Ovary (tissue), 9 donors: ENCODE measurements around the gene TK2. TPM values are rescaled to one million over a fixed set of nuclear protein-coding genes. Genes with fewer than 3 reads are reported as not detected.

Experiments
- DNase-seq, 5 donors: peaks; one replicate each; pipeline ENCODE4 v3.0.0-alpha.2; 2019 to 2020
- H3K27ac ChIP-seq, 2 donors: fragments of 200-600 bp; one replicate each; pipeline versions ENCODE4 v1.5.1 to v1.8.0; 2019 to 2022
- H3K27me3 ChIP-seq: fragments of 200-600 bp; one replicate; pipeline ENCODE4 v1.8.0; 2022
- H3K36me3 ChIP-seq: fragments of 200-600 bp; sonication (generic); one replicate; pipeline ENCODE4 v1.5.1; 2019
- H3K4me1 ChIP-seq: one replicate; pipeline ENCODE4 v1.8.1; 2013; ENCODE audit warnings: mild to moderate bottlenecking, moderate library complexity; ENCODE audit not compliant: insufficient read depth
- H3K4me3 ChIP-seq: fragments of 200-600 bp; sonication (generic); one replicate; pipeline ENCODE4 v1.5.1; 2017
- H3K9me3 ChIP-seq, 2 donors: fragments of 200-600 bp in 1 of 2; sonication (generic) in 1 of 2; one replicate each; pipeline versions ENCODE4 v1.5.1 to v1.8.1; 2013 to 2019; ENCODE audit warnings: mild to moderate bottlenecking in 1 of 2, moderate library complexity in 1 of 2
- EP300 ChIP-seq: sonication (generic); formaldehyde crosslinking; IDR thresholded peaks from one replicate; pipeline ENCODE4 v1.6.1; 2017; ENCODE audit warnings: antibody characterized with exemption
- POLR2A ChIP-seq: fragments of 450-650 bp; IDR thresholded peaks from one replicate; pipeline ENCODE4 v1.6.1; 2017; ENCODE audit warnings: antibody characterized with exemption, mild to moderate bottlenecking, moderate library complexity
- WGBS, 3 donors: extraction: QIAGEN DNeasy Blood & Tissue Kit in 1 of 3; methylation state at CpG; one replicate each; pipeline versions ENCODE4 v1.1.5 to v1.1.7; 2013 to 2017; 5-methylcytosine and 5-hydroxymethylcytosine counted together
- intact Hi-C, 4 donors: fragments of 100-400 bp; cut with DNase I; formaldehyde crosslinking; loops; one replicate each; pipeline versions ENCODE4 v1.11.0 to v1.15.1; 2022 to 2023
- polyA plus RNA-seq, 2 donors: library from polyadenylated mRNA; stranded (reverse); fragments of 200-250 nt in 1 of 2; fragments of 350-450 nt in 1 of 2; fragmentation: Illumina TruSeq in 1 of 2; extraction: RNeasy Lipid Tissue Mini Kit (QIAGEN cat#74804) in 1 of 2; gene quantifications; one replicate each; pipeline ENCODE4 v1.2.3, GENCODE V29; 2013 to 2014
- total RNA-seq, 7 donors: library from RNA; depleted of rRNA in 2 of 7; stranded (reverse); fragments of >200 nt in 2 of 7; fragmentation: NEBNext Ultra II Directional in 3 of 7; extraction: Animal tissue kit (Norgen Biotek cat#: 25700) in 3 of 7; gene quantifications; one replicate each; pipeline versions ENCODE4 v1.1.0 to v1.2.4, GENCODE V29; 2016 to 2023
- TF ChIP-seq, protein P1 (sequence below), 3 donors: fragments of 450-650 bp in 2 of 3; fragments of 200-600 bp in 1 of 3; IDR thresholded peaks; one replicate each; pipeline versions ENCODE4 v1.5.1 to v1.8.0; 2016 to 2022; ENCODE audit warnings: antibody characterized with exemption in 3 of 3, mild to moderate bottlenecking in 1 of 3
- donor health status: DM: no; HTN: no; CAD: no; lungs with moderate emphysema.
- donor health status: DM: no; HTN: no; CAD: no.
- donor health status: Bipolar disorder and iron deficiency.
- donor health status: DM: yes; HTN: yes; CAD: no.
- donor health status: DM: no; HTN: no; CAD: no.
- donor health status: DM: yes; HTN: yes; CAD: no.

Gene TK2
- total and polyA plus RNA-seq, 9 donors: 17.0 to 80.6 (median 34.0) TPM

- H3K9me3 ChIP-seq: no peaks in the 10 kb centered on the region
- H3K27me3 ChIP-seq: no peaks in the 10 kb centered on the region
- no peaks in the 10 kb centered on the region for H3K36me3 ChIP-seq
- intact Hi-C loops: loop anchor here in 1 of 4 donors (5.0 kb wide), 1 partner anchor 131 kb away; no protein-coding TSS in a partner anchor
- 33 to 47% (median 35%) methylated on average over 8 of the region's 8 CpGs for WGBS, 3 donors
- TF ChIP-seq, protein P1, sequence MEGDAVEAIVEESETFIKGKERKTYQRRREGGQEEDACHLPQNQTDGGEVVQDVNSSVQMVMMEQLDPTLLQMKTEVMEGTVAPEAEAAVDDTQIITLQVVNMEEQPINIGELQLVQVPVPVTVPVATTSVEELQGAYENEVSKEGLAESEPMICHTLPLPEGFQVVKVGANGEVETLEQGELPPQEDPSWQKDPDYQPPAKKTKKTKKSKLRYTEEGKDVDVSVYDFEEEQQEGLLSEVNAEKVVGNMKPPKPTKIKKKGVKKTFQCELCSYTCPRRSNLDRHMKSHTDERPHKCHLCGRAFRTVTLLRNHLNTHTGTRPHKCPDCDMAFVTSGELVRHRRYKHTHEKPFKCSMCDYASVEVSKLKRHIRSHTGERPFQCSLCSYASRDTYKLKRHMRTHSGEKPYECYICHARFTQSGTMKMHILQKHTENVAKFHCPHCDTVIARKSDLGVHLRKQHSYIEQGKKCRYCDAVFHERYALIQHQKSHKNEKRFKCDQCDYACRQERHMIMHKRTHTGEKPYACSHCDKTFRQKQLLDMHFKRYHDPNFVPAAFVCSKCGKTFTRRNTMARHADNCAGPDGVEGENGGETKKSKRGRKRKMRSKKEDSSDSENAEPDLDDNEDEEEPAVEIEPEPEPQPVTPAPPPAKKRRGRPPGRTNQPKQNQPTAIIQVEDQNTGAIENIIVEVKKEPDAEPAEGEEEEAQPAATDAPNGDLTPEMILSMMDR (IDR thresholded peaks at IDR 0.05): no peak
- TF ChIP-seq EP300: no peak
- no peak for TF ChIP-seq POLR2A
- H3K4me3 ChIP-seq: no peak overlapping the region
- H3K27ac ChIP-seq: no peak overlapping the region
- peaks cover 3% of the 10 kb centered on the region for H3K4me1 ChIP-seq
- DNase-seq: peak in 1 of 5 donors; percentile 38
These were observed 73.4 kb downstream of the TK2 start for GRCh38 chr16:66476328-66477027.

DNA sequence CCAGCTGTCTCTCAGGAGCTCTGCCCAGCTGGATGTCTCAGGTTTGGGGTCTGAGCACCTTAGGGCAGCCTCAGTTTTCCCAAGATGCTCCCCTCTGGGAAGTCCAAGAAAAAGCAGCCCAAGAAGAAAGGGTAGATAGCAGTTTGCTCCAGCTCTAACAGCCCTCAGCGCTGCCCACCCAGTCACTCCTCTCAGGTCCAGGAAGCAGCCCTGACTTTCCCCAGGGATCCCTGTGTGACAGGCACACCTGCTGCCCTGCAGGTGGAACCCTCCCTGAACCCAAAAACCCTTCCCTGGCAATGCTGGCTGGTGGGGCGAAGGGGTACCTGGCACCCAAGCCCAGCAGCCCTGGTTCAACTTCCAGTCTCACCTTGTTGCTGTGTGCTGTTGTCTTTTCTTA, 74.7 kb downstream of the TK2 start:
- intact Hi-C loops: loop anchor here in 1 of 4 donors (5.0 kb wide), 1 partner anchor 132 kb away; no protein-coding TSS in a partner anchor
- DNase-seq: peak in 1 of 5 donors; percentile 20
- Histone ChIP-seq H3K36me3 (no peaks in the 10 kb centered on the region), H3K9me3 (no peaks in the 10 kb centered on the region), H3K27me3 (no peaks in the 10 kb centered on the region), H3K4me1 (peaks cover 3% of the 10 kb centered on the region), H3K4me3 (no peak overlapping the region), H3K27ac (no peak overlapping the region)
- WGBS, 3 donors: 82 to 94% (median 87%) methylated on average over 2 of the region's 2 CpGs
- TF ChIP-seq POLR2A (no peak), EP300 (no peak)
- TF ChIP-seq, protein P1 (IDR thresholded peaks at IDR 0.05): no peak

- intact Hi-C loops: loop anchor here in 1 of 4 donors (5.0 kb wide), 1 partner anchor 133 kb away; no protein-coding TSS in a partner anchor
- DNase-seq: no peak
- Histone ChIP-seq H3K36me3 (no peaks in the 10 kb centered on the region), H3K27me3 (no peaks in the 10 kb centered on the region), H3K9me3 (no peaks in the 10 kb centered on the region), H3K4me1 (peaks cover 3% of the 10 kb centered on the region), H3K27ac (no peak overlapping the region), H3K4me3 (no peak overlapping the region)
- TF ChIP-seq EP300 (no peak), POLR2A (no peak)
- TF ChIP-seq, protein P1 (IDR thresholded peaks at IDR 0.05): no peak
- 46 to 70% (median 56%) methylated on average over 4 of the region's 4 CpGs for WGBS, 3 donors
These were observed 75.1 kb downstream of the TK2 start for GRCh38 chr16:66474750-66475199.

DNA sequence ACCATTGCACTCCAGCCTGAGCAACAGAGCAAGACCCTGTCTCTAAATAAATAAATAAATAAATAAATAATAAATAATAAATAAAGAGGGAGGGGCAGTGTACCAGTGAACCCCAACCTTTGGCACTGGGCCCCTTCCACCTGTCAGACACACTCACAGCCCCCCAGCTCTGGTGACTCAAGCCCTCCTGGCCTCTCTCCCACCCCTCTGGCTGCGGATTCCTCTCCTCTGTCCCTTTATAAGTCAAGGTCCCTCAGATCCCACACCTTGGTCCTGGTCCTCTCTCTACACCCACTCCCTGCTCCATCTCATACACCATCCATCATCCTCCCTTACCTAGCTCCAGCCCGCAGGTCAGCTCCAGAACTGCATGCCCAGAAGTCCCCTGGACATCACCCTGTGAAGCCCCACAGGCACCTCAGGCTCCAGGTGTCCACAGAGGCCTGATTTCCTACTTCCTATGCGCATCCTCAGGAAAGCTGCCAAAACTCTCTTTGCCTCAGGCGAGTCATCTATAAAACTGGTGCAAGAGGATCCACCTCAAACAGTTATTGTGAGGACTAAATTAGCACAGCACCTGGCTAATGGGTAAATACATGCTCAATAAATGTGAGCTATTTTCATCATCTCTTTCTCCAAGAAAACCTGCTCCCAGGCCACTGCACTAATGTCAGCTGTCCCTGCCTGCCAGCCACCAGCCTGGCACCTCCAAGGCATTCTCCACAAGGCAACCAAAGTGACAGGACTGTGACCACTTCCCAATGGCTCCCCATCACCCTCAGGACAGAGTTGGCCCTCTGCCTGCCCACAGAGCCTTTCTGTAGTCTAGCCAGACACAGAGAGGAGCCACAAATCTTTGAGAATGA, 76.0 kb downstream of the TK2 start:
- Histone ChIP-seq H3K27ac (no peak overlapping the region), H3K36me3 (no peaks in the 10 kb centered on the region), H3K4me1 (peaks cover 3% of the 10 kb centered on the region), H3K4me3 (no peak overlapping the region), H3K27me3 (no peaks in the 10 kb centered on the region), H3K9me3 (no peaks in the 10 kb centered on the region)
- intact Hi-C loops: no loop called here
- DNase-seq: peak in 1 of 5 donors; percentile 17
- 82 to 86% (median 84%) methylated on average over 4 of the region's 4 CpGs for WGBS, 3 donors
- no peak for TF ChIP-seq EP300
